Measurements from ENCODE around the gene THSD7B.

Gene THSD7B

DNA sequence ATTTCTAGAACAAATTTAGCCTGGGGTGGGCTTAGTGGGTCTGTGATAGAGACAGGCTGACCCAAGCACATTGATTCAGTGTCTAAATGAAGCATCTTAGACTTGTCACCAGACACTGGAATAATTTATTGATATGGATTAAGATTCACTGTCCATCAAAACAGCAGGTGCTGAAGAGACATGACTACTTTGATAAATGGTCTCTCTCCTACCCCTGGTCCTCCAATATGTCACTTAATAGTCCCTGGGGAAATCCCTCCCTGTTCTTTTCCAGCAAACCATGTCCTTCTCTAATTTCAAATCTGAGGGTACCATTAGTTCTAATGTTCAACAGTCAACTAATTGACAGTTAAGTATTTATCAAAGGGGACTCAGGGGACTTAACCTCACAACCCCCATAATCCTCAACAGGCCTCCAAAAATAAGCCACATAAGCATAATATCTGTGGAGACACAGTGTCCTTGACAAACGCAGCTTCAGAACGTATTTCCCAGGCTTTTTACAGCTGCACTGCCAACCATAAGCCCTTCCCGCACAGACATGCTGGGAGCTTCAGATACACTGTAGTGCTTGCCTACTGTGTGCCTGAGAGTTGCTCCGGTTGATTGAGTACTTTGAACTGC, 391.0 kb downstream of the THSD7B start:
- Histone ChIP-seq H3K79me1 (replicated peaks; ENCODE audit: low read length, poor library complexity, severe bottlenecking) (no peaks in the 10 kb centered on the region), H3K4ac (ENCODE audit: low read depth in 1 of 2, low read length in 2 of 2) (no peak overlapping the region), H2BK120ac (ENCODE audit: low read depth, low read length) (no peak overlapping the region), H2BK15ac (ENCODE audit: low read depth, poor library complexity, severe bottlenecking) (no peak overlapping the region), H2AFZ (ENCODE audit: low read depth, low read length) (no peak overlapping the region), H2BK12ac (ENCODE audit: low read length in 2 of 2) (no peak overlapping the region), H3K4me1 (ENCODE audit: control insufficient read depth, insufficient read depth, low read depth, low read length) (no peaks in the 10 kb centered on the region), H4K8ac (ENCODE audit: low read length) (no peak overlapping the region), H2AK5ac (ENCODE audit: low read length, severe bottlenecking) (no peak overlapping the region), H3K9me3 (ENCODE audit: control insufficient read depth, low read length) (no peaks in the 10 kb centered on the region), H3K23ac (ENCODE audit: low read length in 2 of 2) (no peak overlapping the region), H3K4me3 (ENCODE audit: insufficient read depth in 1 of 2, low read depth in 1 of 2, low read length in 2 of 2) (no peak overlapping the region), H3K9ac (ENCODE audit: low read length) (no peak overlapping the region), H3K14ac (ENCODE audit: low read length in 2 of 2) (no peak overlapping the region), H3K27me3 (ENCODE audit: control insufficient read depth in 1 of 2, insufficient read depth in 1 of 2, low read length in 2 of 2) (no peaks in the 10 kb centered on the region), H2BK5ac (ENCODE audit: low read depth, low read length, poor library complexity, severe bottlenecking) (no peak overlapping the region), H3K27ac (ENCODE audit: low read length, poor library complexity, severe bottlenecking) (no peak overlapping the region), H3K36me3 (ENCODE audit: control insufficient read depth in 1 of 2, insufficient read depth in 2 of 2, low read depth in 1 of 2, low read length in 2 of 2) (no peaks in the 10 kb centered on the region), H3K18ac (ENCODE audit: low read depth in 1 of 2, low read length in 2 of 2) (no peak overlapping the region), H3K4me2 (ENCODE audit: low read length, poor library complexity, severe bottlenecking) (no peak overlapping the region), H4K91ac (ENCODE audit: low read length) (no peak overlapping the region)
- DNase-seq = no peak
- WGBS = 56% methylated on average over 4 of the region's 4 CpGs

DNA sequence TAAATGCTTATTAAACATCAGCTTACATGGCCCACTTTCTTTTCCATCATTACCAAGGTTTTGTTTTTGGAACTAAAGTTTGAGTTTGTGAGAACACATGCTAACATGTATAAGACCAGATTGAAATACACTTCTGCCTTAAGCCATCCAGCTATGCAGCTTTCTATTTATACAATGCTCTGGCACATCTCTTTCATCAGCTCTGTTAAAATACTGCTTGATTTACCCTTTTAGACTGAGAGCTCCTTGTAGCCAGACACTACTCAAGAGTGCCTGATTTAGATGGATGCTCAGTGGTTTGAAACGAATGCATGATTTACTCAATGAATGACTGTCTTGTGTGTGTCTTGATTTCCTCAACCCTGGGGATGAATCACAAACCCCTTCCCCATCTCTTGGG, 392.5 kb downstream of the THSD7B start:
- Histone ChIP-seq H3K14ac (ENCODE audit: low read length in 2 of 2) (no peak overlapping the region), H3K4me3 (ENCODE audit: insufficient read depth in 1 of 2, low read depth in 1 of 2, low read length in 2 of 2) (no peak overlapping the region), H3K4me2 (ENCODE audit: low read length, poor library complexity, severe bottlenecking) (no peak overlapping the region), H2BK120ac (ENCODE audit: low read depth, low read length) (no peak overlapping the region), H3K27ac (ENCODE audit: low read length, poor library complexity, severe bottlenecking) (no peak overlapping the region), H3K23ac (ENCODE audit: low read length in 2 of 2) (no peak overlapping the region), H3K4me1 (ENCODE audit: control insufficient read depth, insufficient read depth, low read depth, low read length) (no peaks in the 10 kb centered on the region), H3K79me1 (replicated peaks; ENCODE audit: low read length, poor library complexity, severe bottlenecking) (no peaks in the 10 kb centered on the region), H3K27me3 (ENCODE audit: control insufficient read depth in 1 of 2, insufficient read depth in 1 of 2, low read length in 2 of 2) (no peaks in the 10 kb centered on the region), H3K18ac (ENCODE audit: low read depth in 1 of 2, low read length in 2 of 2) (no peak overlapping the region), H3K9me3 (ENCODE audit: control insufficient read depth, low read length) (no peaks in the 10 kb centered on the region), H2AFZ (ENCODE audit: low read depth, low read length) (no peak overlapping the region), H2BK5ac (ENCODE audit: low read depth, low read length, poor library complexity, severe bottlenecking) (no peak overlapping the region), H3K4ac (ENCODE audit: low read depth in 1 of 2, low read length in 2 of 2) (no peak overlapping the region), H2AK5ac (ENCODE audit: low read length, severe bottlenecking) (no peak overlapping the region), H2BK15ac (ENCODE audit: low read depth, poor library complexity, severe bottlenecking) (no peak overlapping the region), H4K91ac (ENCODE audit: low read length) (no peak overlapping the region), H2BK12ac (ENCODE audit: low read length in 2 of 2) (no peak overlapping the region), H3K9ac (ENCODE audit: low read length) (no peak overlapping the region), H3K36me3 (ENCODE audit: control insufficient read depth in 1 of 2, insufficient read depth in 2 of 2, low read depth in 1 of 2, low read length in 2 of 2) (no peaks in the 10 kb centered on the region), H4K8ac (ENCODE audit: low read length) (no peak overlapping the region)
- 80% methylated on average over 1 of the region's 1 CpG for WGBS
- no peak for DNase-seq

DNA sequence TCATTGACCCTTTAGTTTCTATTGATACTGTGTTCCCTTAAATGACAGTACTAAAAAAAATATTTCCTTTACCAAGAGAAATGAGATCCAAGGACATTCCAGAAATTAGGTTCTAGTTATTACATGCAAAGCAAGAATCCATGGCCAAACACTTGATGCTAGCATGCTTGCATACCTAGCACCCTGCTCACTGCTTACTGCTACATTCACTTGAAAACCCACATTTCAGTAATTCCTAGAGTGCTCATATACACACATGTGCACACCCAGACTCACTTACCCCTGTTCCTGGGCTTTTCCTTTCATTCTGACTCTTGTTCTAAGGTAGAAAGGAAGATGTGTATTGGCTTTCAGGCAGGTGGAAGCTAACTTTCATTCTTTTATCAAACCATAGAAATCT, 395.9 kb downstream of the THSD7B start:
- H2BK5ac ChIP-seq (ENCODE audit: low read depth, low read length, poor library complexity, severe bottlenecking) = no peak overlapping the region
- H3K79me1 ChIP-seq (replicated peaks; ENCODE audit: low read length, poor library complexity, severe bottlenecking) = no peaks in the 10 kb centered on the region
- no peak overlapping the region for H3K27ac ChIP-seq (ENCODE audit: low read length, poor library complexity, severe bottlenecking)
- H2AK5ac ChIP-seq (ENCODE audit: low read length, severe bottlenecking) = no peak overlapping the region
- no peaks in the 10 kb centered on the region for H3K9me3 ChIP-seq (ENCODE audit: control insufficient read depth, low read length)
- H4K8ac ChIP-seq (ENCODE audit: low read length) = no peak overlapping the region
- no peak overlapping the region for H2BK120ac ChIP-seq (ENCODE audit: low read depth, low read length)
- H2BK12ac ChIP-seq (ENCODE audit: low read length in 2 of 2) = no peak overlapping the region
- no peak overlapping the region for H3K4me3 ChIP-seq (ENCODE audit: insufficient read depth in 1 of 2, low read depth in 1 of 2, low read length in 2 of 2)
- H3K4me2 ChIP-seq (ENCODE audit: low read length, poor library complexity, severe bottlenecking) = no peak overlapping the region
- H3K36me3 ChIP-seq (ENCODE audit: control insufficient read depth in 1 of 2, insufficient read depth in 2 of 2, low read depth in 1 of 2, low read length in 2 of 2) = no peaks in the 10 kb centered on the region
- no peak for DNase-seq
- H3K23ac ChIP-seq (ENCODE audit: low read length in 2 of 2) = no peak overlapping the region
- no peak overlapping the region for H2BK15ac ChIP-seq (ENCODE audit: low read depth, poor library complexity, severe bottlenecking)
- no peaks in the 10 kb centered on the region for H3K4me1 ChIP-seq (ENCODE audit: control insufficient read depth, insufficient read depth, low read depth, low read length)
- H3K27me3 ChIP-seq (ENCODE audit: control insufficient read depth in 1 of 2, insufficient read depth in 1 of 2, low read length in 2 of 2) = no peaks in the 10 kb centered on the region
- no peak overlapping the region for H3K18ac ChIP-seq (ENCODE audit: low read depth in 1 of 2, low read length in 2 of 2)
- no peak overlapping the region for H3K14ac ChIP-seq (ENCODE audit: low read length in 2 of 2)
- H2AFZ ChIP-seq (ENCODE audit: low read depth, low read length) = no peak overlapping the region
- H4K91ac ChIP-seq (ENCODE audit: low read length) = no peak overlapping the region
- H3K4ac ChIP-seq (ENCODE audit: low read depth in 1 of 2, low read length in 2 of 2) = no peak overlapping the region
- H3K9ac ChIP-seq (ENCODE audit: low read length) = no peak overlapping the region

DNA sequence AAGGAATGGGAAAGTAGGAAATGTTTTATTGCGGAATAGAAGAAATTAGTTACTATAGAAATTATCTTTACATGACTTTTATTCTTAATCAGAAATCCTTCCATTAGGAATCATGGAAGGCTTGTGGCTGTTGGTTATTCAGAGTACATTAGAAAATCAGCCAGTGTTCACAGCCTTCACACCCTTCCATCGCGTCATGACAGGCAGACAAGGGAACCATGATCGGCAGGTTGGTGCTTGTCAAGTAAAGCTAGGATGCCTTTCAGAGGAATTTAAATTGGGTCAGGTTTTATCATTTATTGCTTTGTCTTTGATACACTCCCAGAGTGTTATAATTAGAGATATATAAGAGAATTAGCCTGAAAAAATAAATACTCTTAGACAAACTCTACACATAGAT, 400.6 kb downstream of the THSD7B start:
- Histone ChIP-seq H4K8ac (ENCODE audit: low read length) (no peak overlapping the region), H3K4me2 (ENCODE audit: low read length, poor library complexity, severe bottlenecking) (no peak overlapping the region), H3K79me1 (replicated peaks; ENCODE audit: low read length, poor library complexity, severe bottlenecking) (no peaks in the 10 kb centered on the region), H3K4me1 (ENCODE audit: control insufficient read depth, insufficient read depth, low read depth, low read length) (peaks cover 2% of the 10 kb centered on the region), H2BK5ac (ENCODE audit: low read depth, low read length, poor library complexity, severe bottlenecking) (no peak overlapping the region), H2BK120ac (ENCODE audit: low read depth, low read length) (no peak overlapping the region), H3K14ac (ENCODE audit: low read length in 2 of 2) (no peak overlapping the region), H2BK15ac (ENCODE audit: low read depth, poor library complexity, severe bottlenecking) (no peak overlapping the region), H3K27me3 (ENCODE audit: control insufficient read depth in 1 of 2, insufficient read depth in 1 of 2, low read length in 2 of 2) (no peaks in the 10 kb centered on the region), H2BK12ac (ENCODE audit: low read length in 2 of 2) (no peak overlapping the region), H3K36me3 (ENCODE audit: control insufficient read depth in 1 of 2, insufficient read depth in 2 of 2, low read depth in 1 of 2, low read length in 2 of 2) (no peaks in the 10 kb centered on the region), H4K91ac (ENCODE audit: low read length) (no peak overlapping the region), H3K27ac (ENCODE audit: low read length, poor library complexity, severe bottlenecking) (no peak overlapping the region), H3K4me3 (ENCODE audit: insufficient read depth in 1 of 2, low read depth in 1 of 2, low read length in 2 of 2) (no peak overlapping the region), H3K18ac (ENCODE audit: low read depth in 1 of 2, low read length in 2 of 2) (no peak overlapping the region), H3K23ac (ENCODE audit: low read length in 2 of 2) (no peak overlapping the region), H2AFZ (ENCODE audit: low read depth, low read length) (no peak overlapping the region), H3K4ac (ENCODE audit: low read depth in 1 of 2, low read length in 2 of 2) (no peak overlapping the region), H2AK5ac (ENCODE audit: low read length, severe bottlenecking) (no peak overlapping the region), H3K9me3 (ENCODE audit: control insufficient read depth, low read length) (no peaks in the 10 kb centered on the region), H3K9ac (ENCODE audit: low read length) (no peak overlapping the region)
- 95% methylated on average over 3 of the region's 4 CpGs for WGBS
- no peak for DNase-seq

Data from mesenchymal stem cell (in vitro differentiated cells and primary cell).